SU-DHL-6 (cell line): ENCODE results near the gene CC2D1A.

ENCODE experiments used
- H2AFZ ChIP-seq: fragments of 200-600 bp; sonication (generic); 2 replicates; pipeline ENCODE4 v1.6.1; 2014; ENCODE audit warnings: low read depth, mild to moderate bottlenecking, moderate library complexity, mixed read lengths, antibody characterized with exemption, low read length; ENCODE audit not compliant: severe bottlenecking
- H3F3A ChIP-seq: fragments of 200-600 bp; shearing (Covaris generic); 2 replicates; pipeline ENCODE4 v1.6.0; 2016; ENCODE audit warnings: antibody characterized with exemption, mild to moderate bottlenecking; ENCODE audit not compliant: insufficient read depth
- H3K27ac ChIP-seq: fragments of 200-600 bp; sonication (generic); 2 replicates; pipeline ENCODE4 v1.5.1; 2016; ENCODE audit warnings: low read depth, mild to moderate bottlenecking, low read length, moderate library complexity, mixed read lengths
- H3K27me3 ChIP-seq: fragments of 200-600 bp; sonication (generic), shearing (Covaris generic); 2 replicates; pipeline ENCODE4 v1.6.0; 2014; ENCODE audit warnings: mild to moderate bottlenecking, low read length
- H3K36me3 ChIP-seq: fragments of 200-600 bp; sonication (generic); 2 replicates; pipeline ENCODE4 v1.6.1; 2014; ENCODE audit warnings: mild to moderate bottlenecking, low read length, mixed read lengths
- H3K4me2 ChIP-seq: fragments of 300-600, 200-600 bp; shearing (Covaris generic), sonication (generic); 2 replicates; pipeline ENCODE4 v1.6.0; 2014; ENCODE audit warnings: low read length, low read depth, mild to moderate bottlenecking; ENCODE audit not compliant: poor library complexity, severe bottlenecking
- H3K4me3 ChIP-seq: fragments of 200-600 bp; sonication (generic); 2 replicates; pipeline ENCODE4 v1.5.1; 2014; ENCODE audit warnings: antibody characterized with exemption, low read length, mild to moderate bottlenecking, mixed read lengths; ENCODE audit not compliant: insufficient read depth, poor library complexity, severe bottlenecking
- H3K79me2 ChIP-seq: fragments of 200-600 bp; sonication (generic); 2 replicates; pipeline ENCODE4 v1.6.1; 2014; ENCODE audit warnings: mild to moderate bottlenecking, low read length, moderate library complexity; ENCODE audit not compliant: insufficient read depth
- H3K9ac ChIP-seq: fragments of 200-600 bp; sonication (generic); 2 replicates; pipeline ENCODE4 v1.7.0; 2014; ENCODE audit warnings: mild to moderate bottlenecking, low read length
- H3K9me2 ChIP-seq: fragments of 200-600 bp; sonication (generic); replicated peaks from 2 replicates; pipeline ENCODE4 v1.6.1; 2014; ENCODE audit warnings: low read length; ENCODE audit not compliant: insufficient read depth
- H3K9me3 ChIP-seq: fragments of 200-600 bp; sonication (generic); 2 replicates; pipeline ENCODE4 v1.6.1; 2014; ENCODE audit warnings: low read length, mixed read lengths; ENCODE audit not compliant: insufficient read depth
- H4K20me1 ChIP-seq: fragments of 200-600 bp; sonication (generic); 2 replicates; pipeline ENCODE4 v1.6.1; 2014; ENCODE audit warnings: low read depth, mild to moderate bottlenecking, antibody characterized with exemption, low read length, moderate library complexity, mixed read lengths
- EZH2phosphoT487 ChIP-seq: fragments of 200-600 bp; sonication (generic), shearing (Covaris generic); conservative IDR thresholded peaks from 2 replicates; pipeline ENCODE4 v1.6.1; 2018; ENCODE audit warnings: mild to moderate bottlenecking, antibody characterized with exemption, low read length, moderate library complexity, mixed read lengths
- TF ChIP-seq, protein P1 (sequence below): fragments of 200-600 bp; sonication (generic); IDR thresholded peaks from one replicate; pipeline ENCODE4 v1.5.1; 2017; ENCODE audit warnings: antibody characterized with exemption, mild to moderate bottlenecking, low read length, moderate library complexity; ENCODE audit not compliant: insufficient read depth, poor library complexity, severe bottlenecking

The CC2D1A gene

DNA sequence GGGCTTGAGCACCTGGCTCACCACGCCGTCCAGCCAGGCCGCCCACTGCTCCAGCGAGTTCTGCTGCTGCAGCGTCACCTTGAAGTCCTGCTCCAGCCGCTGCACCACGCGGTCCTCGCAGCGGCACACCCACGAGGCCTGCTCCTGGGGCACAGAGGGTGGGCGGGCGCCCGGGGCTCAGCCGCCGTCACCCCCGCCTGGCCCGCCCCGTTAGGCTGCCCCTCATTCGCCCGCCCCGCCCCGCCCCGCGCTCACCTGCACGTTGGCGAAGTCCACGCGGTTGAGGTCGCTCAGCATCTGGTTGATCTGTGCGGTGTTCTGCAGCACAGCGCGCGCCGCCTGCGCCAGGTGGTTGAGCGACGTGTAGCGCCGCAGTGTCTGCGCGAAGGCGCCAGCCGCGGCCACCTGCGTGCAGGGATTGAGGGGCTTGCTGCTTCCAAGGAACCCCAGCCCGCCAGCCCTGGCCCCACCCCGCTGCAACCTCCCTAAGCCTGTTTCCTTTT, 57.7 kb downstream of the CC2D1A start:
- 0 out of 2 replicates have a peak, but pooled peaks cover 2% of the 10 kb centered on the region for H3K36me3 ChIP-seq

GRCh38 chr19:13964776-13965175, 58.8 kb downstream of the CC2D1A start:
- no peak overlapping the region for H3K27ac ChIP-seq
- no peaks in the 10 kb centered on the region for H3K9me2 ChIP-seq
- no peak overlapping the region for H3K4me2 ChIP-seq
- peaks cover 4% of the 10 kb centered on the region; the same call in 1 of the 2 replicates for H3F3A ChIP-seq
- no peaks in the 10 kb centered on the region for H3K79me2 ChIP-seq
- H3K36me3 ChIP-seq: 0 out of 2 replicates have a peak, but pooled peaks cover 2% of the 10 kb centered on the region
- H4K20me1 ChIP-seq: no peaks in the 10 kb centered on the region
- no peak overlapping the region for H2AFZ ChIP-seq
- no peaks in the 10 kb centered on the region for H3K27me3 ChIP-seq
- H3K9me3 ChIP-seq: no peaks in the 10 kb centered on the region
- no peak overlapping the region for H3K4me3 ChIP-seq
- H3K9ac ChIP-seq: no peak overlapping the region
- TF ChIP-seq, protein P1, sequence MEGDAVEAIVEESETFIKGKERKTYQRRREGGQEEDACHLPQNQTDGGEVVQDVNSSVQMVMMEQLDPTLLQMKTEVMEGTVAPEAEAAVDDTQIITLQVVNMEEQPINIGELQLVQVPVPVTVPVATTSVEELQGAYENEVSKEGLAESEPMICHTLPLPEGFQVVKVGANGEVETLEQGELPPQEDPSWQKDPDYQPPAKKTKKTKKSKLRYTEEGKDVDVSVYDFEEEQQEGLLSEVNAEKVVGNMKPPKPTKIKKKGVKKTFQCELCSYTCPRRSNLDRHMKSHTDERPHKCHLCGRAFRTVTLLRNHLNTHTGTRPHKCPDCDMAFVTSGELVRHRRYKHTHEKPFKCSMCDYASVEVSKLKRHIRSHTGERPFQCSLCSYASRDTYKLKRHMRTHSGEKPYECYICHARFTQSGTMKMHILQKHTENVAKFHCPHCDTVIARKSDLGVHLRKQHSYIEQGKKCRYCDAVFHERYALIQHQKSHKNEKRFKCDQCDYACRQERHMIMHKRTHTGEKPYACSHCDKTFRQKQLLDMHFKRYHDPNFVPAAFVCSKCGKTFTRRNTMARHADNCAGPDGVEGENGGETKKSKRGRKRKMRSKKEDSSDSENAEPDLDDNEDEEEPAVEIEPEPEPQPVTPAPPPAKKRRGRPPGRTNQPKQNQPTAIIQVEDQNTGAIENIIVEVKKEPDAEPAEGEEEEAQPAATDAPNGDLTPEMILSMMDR: no peak
- TF ChIP-seq EZH2phosphoT487: no peak

More for the DNA sequence above, 57.7 kb downstream of the CC2D1A start:
- Histone ChIP-seq H3K27me3 (no peaks in the 10 kb centered on the region), H3K9me3 (no peaks in the 10 kb centered on the region), H3K9me2 (no peaks in the 10 kb centered on the region), H3K27ac (no peak overlapping the region), H2AFZ (no peak overlapping the region), H4K20me1 (no peaks in the 10 kb centered on the region), H3K79me2 (no peaks in the 10 kb centered on the region), H3K9ac (no peak overlapping the region), H3K4me2 (no peak overlapping the region), H3K4me3 (no peak overlapping the region), H3F3A (peaks cover 4% of the 10 kb centered on the region; the same call in 1 of the 2 replicates)
- TF ChIP-seq, protein P1: no peak
- no peak for TF ChIP-seq EZH2phosphoT487

- Histone ChIP-seq H3K9ac (no peak overlapping the region), H3K4me3 (no peak overlapping the region), H4K20me1 (no peaks in the 10 kb centered on the region), H3K9me2 (no peaks in the 10 kb centered on the region), H3K4me2 (no peak overlapping the region), H3F3A (peaks cover 4% of the 10 kb centered on the region; the same call in 1 of the 2 replicates), H3K36me3 (0 out of 2 replicates have a peak, but pooled peaks cover 2% of the 10 kb centered on the region), H2AFZ (no peak overlapping the region), H3K79me2 (no peaks in the 10 kb centered on the region), H3K27ac (no peak overlapping the region), H3K27me3 (no peaks in the 10 kb centered on the region), H3K9me3 (no peaks in the 10 kb centered on the region)
- no peak for TF ChIP-seq EZH2phosphoT487
- TF ChIP-seq, protein P1: no peak
Observed at GRCh38 chr19:13965377-13965896, 59.4 kb downstream of the CC2D1A start.
